ENCODE data around the gene HUWE1.

DNA sequence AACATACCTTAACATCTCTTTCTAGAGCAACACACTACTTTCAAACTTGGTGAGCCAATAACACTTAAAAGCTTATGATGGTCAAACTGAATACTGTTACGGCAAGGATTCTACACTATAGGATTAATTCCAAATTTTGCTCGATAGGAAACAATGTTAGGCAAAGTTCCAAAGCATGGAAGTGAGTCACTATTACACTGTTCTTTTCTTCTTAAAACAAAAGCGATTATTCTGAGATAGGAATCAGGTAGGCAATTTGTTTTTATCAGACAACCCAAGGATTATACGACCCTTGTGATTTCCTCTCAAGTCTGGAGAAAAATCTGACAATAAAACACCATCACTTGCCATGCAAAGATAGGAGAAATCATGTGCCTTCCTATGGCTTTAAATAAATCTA, 81.5 kb downstream of the HUWE1 start:
- TF ChIP-seq, protein P1, sequence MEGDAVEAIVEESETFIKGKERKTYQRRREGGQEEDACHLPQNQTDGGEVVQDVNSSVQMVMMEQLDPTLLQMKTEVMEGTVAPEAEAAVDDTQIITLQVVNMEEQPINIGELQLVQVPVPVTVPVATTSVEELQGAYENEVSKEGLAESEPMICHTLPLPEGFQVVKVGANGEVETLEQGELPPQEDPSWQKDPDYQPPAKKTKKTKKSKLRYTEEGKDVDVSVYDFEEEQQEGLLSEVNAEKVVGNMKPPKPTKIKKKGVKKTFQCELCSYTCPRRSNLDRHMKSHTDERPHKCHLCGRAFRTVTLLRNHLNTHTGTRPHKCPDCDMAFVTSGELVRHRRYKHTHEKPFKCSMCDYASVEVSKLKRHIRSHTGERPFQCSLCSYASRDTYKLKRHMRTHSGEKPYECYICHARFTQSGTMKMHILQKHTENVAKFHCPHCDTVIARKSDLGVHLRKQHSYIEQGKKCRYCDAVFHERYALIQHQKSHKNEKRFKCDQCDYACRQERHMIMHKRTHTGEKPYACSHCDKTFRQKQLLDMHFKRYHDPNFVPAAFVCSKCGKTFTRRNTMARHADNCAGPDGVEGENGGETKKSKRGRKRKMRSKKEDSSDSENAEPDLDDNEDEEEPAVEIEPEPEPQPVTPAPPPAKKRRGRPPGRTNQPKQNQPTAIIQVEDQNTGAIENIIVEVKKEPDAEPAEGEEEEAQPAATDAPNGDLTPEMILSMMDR (IDR thresholded peaks at IDR 0.05), result no peak
- no peak for TF ChIP-seq POLR2A (IDR thresholded peaks at IDR 0.05)

Measured in adrenal gland (tissue), 5 donors.